Measurements from ENCODE around the gene ATP6V1E1. TPM values are rescaled to one million over a fixed set of nuclear protein-coding genes. Genes with fewer than 3 reads are reported as not detected.
"Not testable (repeated sequence)": the region's sequence is repeated elsewhere in the genome, so short reads cannot be mapped to it uniquely, and the experiment has no call there.

Gene ATP6V1E1
- total RNA-seq, 2 donors from 2014 or later, result 129 to 144 TPM

- Mint-ChIP-seq H3K4me3 (no peak overlapping the region), H3K27ac (no peak overlapping the region), H3K4me1 (no peaks in the 10 kb centered on the region), H3K36me3 (ENCODE audit: low read depth) (peaks cover 16% of the 10 kb centered on the region), H3K27me3 (ENCODE audit: insufficient read depth) (no peaks in the 10 kb centered on the region), H3K9me3 (peaks cover 5% of the 10 kb centered on the region)
- TF ChIP-seq CTCF (conservative IDR thresholded peaks at IDR 0.05), result no peak
- Histone ChIP-seq H3K27me3 (ENCODE audit: control insufficient read depth, insufficient read depth, low read length, poor library complexity, severe bottlenecking) (no peaks in the 10 kb centered on the region), H3K4me3 (ENCODE audit: low read length) (no peak overlapping the region), H3K36me3 (ENCODE audit: control insufficient read depth, insufficient read depth, low read length) (peaks cover 11% of the 10 kb centered on the region), H3K9ac (ENCODE audit: extremely low read depth, low read length, poor library complexity, severe bottlenecking) (no peak overlapping the region), H3K4me1 (ENCODE audit: control insufficient read depth, insufficient read depth, low read length) (no peaks in the 10 kb centered on the region), H3K27ac (ENCODE audit: low read depth, low read length) (no peak overlapping the region), H3K9me3 (ENCODE audit: control insufficient read depth, low read length) (no peaks in the 10 kb centered on the region)
- 95 to 100% methylated on average over 1 to 5 of the region's 5 CpGs for WGBS, 2 experiments (ENCODE audit: insufficient coverage in 1 of 2, insufficient read length in 1 of 2)
- no peak for DNase-seq
These were observed 18.9 kb upstream of the ATP6V1E1 start for GRCh38 chr22:17647452-17647851.

DNA sequence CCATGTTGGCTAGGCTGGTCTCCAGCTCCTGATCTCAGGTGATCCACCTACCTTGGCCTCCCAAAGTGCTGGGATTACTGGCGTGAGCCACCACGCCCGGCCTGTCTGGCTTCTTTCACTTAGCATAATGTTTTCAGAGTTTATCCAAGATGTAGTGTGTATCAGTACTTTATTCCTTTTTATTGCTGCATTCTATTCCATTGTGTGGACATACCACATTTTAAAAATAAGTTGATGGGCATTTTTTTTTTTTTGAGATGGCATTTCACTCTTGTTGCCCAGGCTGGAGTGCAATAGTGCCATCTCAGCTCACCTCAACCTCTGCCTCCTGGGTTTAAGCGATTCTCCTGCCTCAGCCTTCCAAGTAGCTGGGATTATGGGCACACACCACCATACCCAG, 13.8 kb upstream of the ATP6V1E1 start:
- not testable (repeated sequence) for H3K4me1 ChIP-seq (ENCODE audit: control insufficient read depth, insufficient read depth, low read length); H3K27me3 Mint-ChIP-seq (ENCODE audit: insufficient read depth); H3K4me1 Mint-ChIP-seq; H3K27ac Mint-ChIP-seq; H3K9me3 ChIP-seq (ENCODE audit: control insufficient read depth, low read length); H3K9me3 Mint-ChIP-seq; H3K4me3 Mint-ChIP-seq; H3K9ac ChIP-seq (ENCODE audit: extremely low read depth, low read length, poor library complexity, severe bottlenecking); DNase-seq; H3K27me3 ChIP-seq (ENCODE audit: control insufficient read depth, insufficient read depth, low read length, poor library complexity, severe bottlenecking); H3K4me3 ChIP-seq (ENCODE audit: low read length); H3K27ac ChIP-seq (ENCODE audit: low read depth, low read length)
- 92% methylated on average over 4 of the region's 4 CpGs; no CpG with 5 or more reads in 1 of the 2 experiments for WGBS, 2 experiments (ENCODE audit: insufficient coverage in 1 of 2, insufficient read length in 1 of 2)
- peaks cover 13% of the 10 kb centered on the region for H3K36me3 ChIP-seq (ENCODE audit: control insufficient read depth, insufficient read depth, low read length)
- H3K36me3 Mint-ChIP-seq (ENCODE audit: low read depth), result peaks cover 20% of the 10 kb centered on the region

DNA sequence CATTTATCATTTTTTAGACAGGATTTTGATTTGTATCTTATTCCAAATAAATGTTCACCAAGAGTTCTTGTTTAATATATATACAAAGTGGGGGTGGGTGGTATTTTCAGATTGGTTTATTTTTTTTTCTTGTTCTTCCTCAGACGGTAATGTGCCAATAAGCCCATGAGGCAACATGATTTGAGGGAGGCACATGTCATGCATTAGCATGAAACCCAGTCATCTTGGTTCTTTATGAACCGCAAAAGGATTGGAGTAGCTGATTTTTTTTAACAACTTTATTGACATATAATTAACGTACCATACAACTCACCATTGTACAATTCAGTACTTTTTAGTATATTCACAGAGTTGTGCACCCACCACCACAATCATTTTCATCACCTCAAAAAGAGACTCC, 12.7 kb upstream of the ATP6V1E1 start:
- Histone ChIP-seq H3K27me3 (ENCODE audit: control insufficient read depth, insufficient read depth, low read length, poor library complexity, severe bottlenecking) (no peaks in the 10 kb centered on the region), H3K27ac (ENCODE audit: low read depth, low read length) (no peak overlapping the region), H3K4me3 (ENCODE audit: low read length) (no peak overlapping the region), H3K4me1 (ENCODE audit: control insufficient read depth, insufficient read depth, low read length) (no peaks in the 10 kb centered on the region), H3K36me3 (ENCODE audit: control insufficient read depth, insufficient read depth, low read length) (peaks cover 13% of the 10 kb centered on the region), H3K9me3 (ENCODE audit: control insufficient read depth, low read length) (no peaks in the 10 kb centered on the region), H3K9ac (ENCODE audit: extremely low read depth, low read length, poor library complexity, severe bottlenecking) (no peak overlapping the region)
- no peaks in the 10 kb centered on the region for H3K27me3 Mint-ChIP-seq (ENCODE audit: insufficient read depth)
- H3K4me1 Mint-ChIP-seq, result peaks cover 8% of the 10 kb centered on the region
- WGBS, 2 experiments (ENCODE audit: insufficient coverage in 1 of 2, insufficient read length in 1 of 2), result 82% methylated on average over 3 of the region's 3 CpGs; no CpG with 5 or more reads in 1 of the 2 experiments
- no peak for TF ChIP-seq CTCF (conservative IDR thresholded peaks at IDR 0.05)
- no peak overlapping the region for H3K27ac Mint-ChIP-seq
- no peak overlapping the region for H3K4me3 Mint-ChIP-seq
- H3K36me3 Mint-ChIP-seq (ENCODE audit: low read depth), result peaks cover 18% of the 10 kb centered on the region
- DNase-seq, result no peak
- H3K9me3 Mint-ChIP-seq, result peaks cover 10% of the 10 kb centered on the region

GRCh38 chr22:17639247-17639741, 10.7 kb upstream of the ATP6V1E1 start:
- Histone ChIP-seq H3K9ac (ENCODE audit: extremely low read depth, low read length, poor library complexity, severe bottlenecking) (peak overlapping the region; percentile 98), H3K27ac (ENCODE audit: low read depth, low read length) (peak overlapping the region; percentile 93), H3K4me1 (ENCODE audit: control insufficient read depth, insufficient read depth, low read length) (no peaks in the 10 kb centered on the region), H3K27me3 (ENCODE audit: control insufficient read depth, insufficient read depth, low read length, poor library complexity, severe bottlenecking) (no peaks in the 10 kb centered on the region), H3K36me3 (ENCODE audit: control insufficient read depth, insufficient read depth, low read length) (peaks cover 13% of the 10 kb centered on the region), H3K9me3 (ENCODE audit: control insufficient read depth, low read length) (no peaks in the 10 kb centered on the region), H3K4me3 (ENCODE audit: low read length) (peak overlapping the region; percentile 94)
- TF ChIP-seq CTCF (conservative IDR thresholded peaks at IDR 0.05), result no peak
- Mint-ChIP-seq H3K4me3 (peak overlapping the region; percentile 81), H3K27me3 (ENCODE audit: insufficient read depth) (no peaks in the 10 kb centered on the region), H3K9me3 (peaks cover 10% of the 10 kb centered on the region), H3K4me1 (peaks cover 8% of the 10 kb centered on the region), H3K27ac (peak overlapping the region; percentile 98), H3K36me3 (ENCODE audit: low read depth) (peaks cover 18% of the 10 kb centered on the region)
- DNase-seq, result peak; percentile 49
- WGBS, 2 experiments (ENCODE audit: insufficient coverage in 1 of 2, insufficient read length in 1 of 2), result 0 to 11% methylated on average over 6 to 8 of the region's 8 CpGs

Measured in endodermal cell (in vitro differentiated cells).